SK-N-SH (cell line): Measurements from ENCODE around the gene ATP6V1F. TPM values are rescaled to one million over a fixed set of nuclear protein-coding genes. Genes with fewer than 3 reads are reported as not detected.
A peak's percentile ranks its signal among the peaks of the same experiment; 100 is the strongest.

Experiments used
- CTCF ChIA-PET: fragments of 300-600, 350-600 bp; formaldehyde crosslinking; extraction: SDS; loops from one replicate; lab custom pipeline; 2021; lab: Yijun Ruan, JAX
- POLR2A ChIA-PET: fragments of 350-600 bp; sonication (Branson Sonifier 250); formaldehyde crosslinking; extraction: SDS; loops from one replicate; lab custom pipeline; 2020; ENCODE audit warnings: antibody characterized with exemption, inconsistent platforms; lab: Yijun Ruan, JAX
- DNase-seq: peaks from one replicate; pipeline ENCODE4 v3.0.0; 2012
- H2AFZ ChIP-seq: fragments of 200-600 bp; sonication (generic); 2 replicates; pipeline ENCODE4 v1.8.1; 2016; ENCODE audit warnings: antibody characterized with exemption, mild to moderate bottlenecking, low read depth
- H3F3A ChIP-seq: fragments of 200-600 bp; sonication (generic); replicated peaks from 2 replicates; pipeline ENCODE3; 2016; ENCODE audit warnings: antibody characterized with exemption, mild to moderate bottlenecking; ENCODE audit not compliant: insufficient read depth
- H3K27ac ChIP-seq, 2 experiments: fragments of 200-500 bp in 1 of 2; fragments of 200-600 bp in 1 of 2; sonication (Bioruptor generic) in 1 of 2; sonication (generic), shearing (Covaris generic) in 1 of 2; 2 replicates each; pipeline versions ENCODE4 v1.5.1 to v1.6.1; 2014 to 2016; ENCODE audit warnings: low read depth in 2 of 2, inconsistent platforms in 1 of 2, low read length in 1 of 2, mild to moderate bottlenecking in 1 of 2, mixed read lengths in 1 of 2
- H3K27me3 ChIP-seq: fragments of 200-600 bp; sonication (generic), shearing (Covaris generic); 2 replicates; pipeline ENCODE4 v1.6.1; 2016; ENCODE audit warnings: mixed run types; ENCODE audit not compliant: insufficient read depth
- H3K36me3 ChIP-seq, 2 experiments: fragments of 200-500 bp in 1 of 2; fragments of 200-600 bp in 1 of 2; sonication (Bioruptor generic) in 1 of 2; sonication (generic) in 1 of 2; replicated peaks in 1 of 2; 2 replicates each; pipeline versions ENCODE3 to v1.5.1; 2014 to 2016; ENCODE audit warnings: low read length in 1 of 2, mild to moderate bottlenecking in 1 of 2; ENCODE audit not compliant: insufficient read depth in 2 of 2, control insufficient read depth in 1 of 2
- H3K4me1 ChIP-seq, 2 experiments: fragments of 200-500 bp in 1 of 2; fragments of 200-600 bp in 1 of 2; sonication (Bioruptor generic) in 1 of 2; sonication (generic), shearing (Covaris generic) in 1 of 2; 2 replicates each; pipeline versions ENCODE4 v1.5.1 to v1.6.1; 2014 to 2016; ENCODE audit warnings: low read depth in 1 of 2, low read length in 1 of 2, mixed run types in 1 of 2; ENCODE audit not compliant: insufficient read depth in 2 of 2, control insufficient read depth in 1 of 2
- H3K4me2 ChIP-seq: fragments of 200-600 bp; sonication (generic), shearing (Covaris generic); 2 replicates; pipeline ENCODE4 v1.6.1; 2017; ENCODE audit warnings: mixed run types
- H3K4me3 ChIP-seq, 2 experiments: fragments of 200-500 bp in 1 of 2; fragments of 200-600 bp in 1 of 2; sonication (Bioruptor generic) in 1 of 2; sonication (generic), shearing (Covaris generic) in 1 of 2; 2 replicates each; pipeline versions ENCODE4 v1.5.1 to v1.8.1; 2014 to 2016; ENCODE audit warnings: low read depth in 2 of 2, inconsistent platforms in 1 of 2, low read length in 1 of 2, mild to moderate bottlenecking in 1 of 2, mixed read lengths in 1 of 2, moderate library complexity in 1 of 2
- H3K79me2 ChIP-seq: fragments of 200-600 bp; sonication (generic); 2 replicates; pipeline ENCODE4 v1.8.1; 2017; ENCODE audit warnings: mild to moderate bottlenecking; ENCODE audit not compliant: insufficient read depth
- H3K9ac ChIP-seq: fragments of 200-600 bp; sonication (generic); 2 replicates; pipeline ENCODE4 v1.6.1; 2017; ENCODE audit warnings: mixed run types
- H3K9me2 ChIP-seq: fragments of 200-600 bp; sonication (generic); 2 replicates; pipeline ENCODE4 v1.6.1; 2017; ENCODE audit warnings: mixed run types
- H3K9me3 ChIP-seq: fragments of 200-600 bp; sonication (generic); 2 replicates; pipeline ENCODE4 v1.6.1; 2017; ENCODE audit warnings: mixed run types, mild to moderate bottlenecking, moderate library complexity
- H4K20me1 ChIP-seq: fragments of 200-600 bp; sonication (generic); 2 replicates; pipeline ENCODE4 v1.6.1; 2017; ENCODE audit warnings: mild to moderate bottlenecking, mixed run types; ENCODE audit not compliant: insufficient read depth
- CHD2 ChIP-seq: fragments of 150-350 bp; IDR thresholded peaks from 2 replicates; pipeline ENCODE4 v1.6.1; 2018; ENCODE audit warnings: low read length; ENCODE audit not compliant: partially characterized antibody
- ELF1 ChIP-seq: IDR thresholded peaks from 2 replicates; pipeline ENCODE4 v1.4.0; 2012
- EP300 ChIP-seq, 2 experiments: IDR thresholded peaks; 2 replicates each; pipeline versions ENCODE4 v1.4.0 to v1.6.1; 2012; ENCODE audit warnings: borderline replicate concordance in 1 of 2, low read depth in 1 of 2, low read length in 1 of 2
- EZH2phosphoT487 ChIP-seq: fragments of 200-600 bp; sonication (generic); IDR thresholded peaks from 2 replicates; pipeline ENCODE4 v1.6.1; 2017; ENCODE audit warnings: low read depth, mixed run types, mild to moderate bottlenecking, antibody characterized with exemption, moderate library complexity, borderline replicate concordance
- FOSL2 ChIP-seq: IDR thresholded peaks from 2 replicates; pipeline ENCODE4 v1.4.0; 2012; ENCODE audit warnings: low read depth, mild to moderate bottlenecking, moderate library complexity, borderline replicate concordance
- FOXJ3 ChIP-seq: sonication (generic); formaldehyde crosslinking; IDR thresholded peaks from 2 replicates; pipeline ENCODE4 v1.5.1; 2020; ENCODE audit warnings: mild to moderate bottlenecking, missing genetic modification reagents
- FOXM1 ChIP-seq: IDR thresholded peaks from 2 replicates; pipeline ENCODE4 v1.4.0; 2012; ENCODE audit warnings: low read depth, mild to moderate bottlenecking
- JUND ChIP-seq: IDR thresholded peaks from 2 replicates; pipeline ENCODE4 v1.4.0; 2012
- MEF2A ChIP-seq: IDR thresholded peaks from 2 replicates; pipeline ENCODE4 v1.4.0; 2012; ENCODE audit warnings: low read depth, borderline replicate concordance
- NFIC ChIP-seq: IDR thresholded peaks from 2 replicates; pipeline ENCODE4 v1.4.0; 2012; ENCODE audit warnings: borderline replicate concordance
- NRF1 ChIP-seq: IDR thresholded peaks from 2 replicates; pipeline ENCODE4 v1.6.1; 2012; ENCODE audit warnings: low read depth, mild to moderate bottlenecking, low read length
- POLR2AphosphoS5 ChIP-seq: IDR thresholded peaks from 2 replicates; pipeline ENCODE4 v1.6.1; 2012; ENCODE audit warnings: low read depth, low read length
- SMC3 ChIP-seq: IDR thresholded peaks from 2 replicates; pipeline ENCODE4 v1.6.1; 2012; ENCODE audit warnings: low read depth, low read length, improper control_type of control experiment
- TAF1 ChIP-seq: IDR thresholded peaks from 2 replicates; pipeline ENCODE4 v1.6.1; 2012; ENCODE audit warnings: low read depth, mild to moderate bottlenecking, low read length, moderate library complexity, borderline replicate concordance
- TEAD4 ChIP-seq: IDR thresholded peaks from 2 replicates; pipeline ENCODE4 v1.4.0; 2012; ENCODE audit warnings: mild to moderate bottlenecking, borderline replicate concordance; ENCODE audit not compliant: insufficient read depth
- YY1 ChIP-seq: IDR thresholded peaks from 2 replicates; pipeline ENCODE4 v1.4.0; 2012; ENCODE audit warnings: low read depth, mild to moderate bottlenecking
- WGBS: methylation state at CpG from one replicate; pipeline ENCODE4 v1.1.6; 2017; ENCODE audit warnings: low lambda C conversion rate; 5-methylcytosine and 5-hydroxymethylcytosine counted together
- polyA plus RNA-seq, 3 experiments: library from polyadenylated mRNA; depleted of rRNA; stranded (reverse); fragments of >200 nt; gene quantifications; 2 replicates each; pipeline ENCODE4 v1.2.3, GENCODE V29; 2012
- TF ChIP-seq, protein P1 (sequence below): IDR thresholded peaks from 2 replicates; pipeline ENCODE4 v1.4.0; 2012; ENCODE audit warnings: low read depth
- TF ChIP-seq, protein P2 (sequence below): fragments of 200-600 bp; sonication (generic); IDR thresholded peaks from 2 replicates; pipeline ENCODE4 v1.6.1; 2017; ENCODE audit warnings: antibody characterized with exemption, mild to moderate bottlenecking, moderate library complexity
- TF ChIP-seq, protein P3 (sequence below): fragments of 150-350 bp; IDR thresholded peaks from 2 replicates; pipeline ENCODE4 v1.6.1; 2016; ENCODE audit warnings: mild to moderate bottlenecking, low read depth, low read length
- TF ChIP-seq, protein P4 (sequence below): IDR thresholded peaks from 2 replicates; pipeline ENCODE4 v1.4.0; 2012; ENCODE audit warnings: low read depth, borderline replicate concordance
- TF ChIP-seq, protein P5 (sequence below): IDR thresholded peaks from 2 replicates; pipeline ENCODE4; 2012
- TF ChIP-seq, protein P6 (sequence below): IDR thresholded peaks from 2 replicates; pipeline ENCODE4 v1.6.1; 2012; ENCODE audit warnings: mild to moderate bottlenecking, low read depth, low read length, moderate library complexity

ATP6V1F gene, protein sequence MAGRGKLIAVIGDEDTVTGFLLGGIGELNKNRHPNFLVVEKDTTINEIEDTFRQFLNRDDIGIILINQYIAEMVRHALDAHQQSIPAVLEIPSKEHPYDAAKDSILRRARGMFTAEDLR
- polyA plus RNA-seq (2012; rRNA removed), result 437 and 495 TPM in 2 replicates
- polyA plus RNA-seq (2012; cell fraction: cytosol; rRNA removed), result 349 and 422 TPM in 2 replicates
- 110 and 142 TPM in 2 replicates for polyA plus RNA-seq (2012; cell fraction: nucleus; rRNA removed)

DNA sequence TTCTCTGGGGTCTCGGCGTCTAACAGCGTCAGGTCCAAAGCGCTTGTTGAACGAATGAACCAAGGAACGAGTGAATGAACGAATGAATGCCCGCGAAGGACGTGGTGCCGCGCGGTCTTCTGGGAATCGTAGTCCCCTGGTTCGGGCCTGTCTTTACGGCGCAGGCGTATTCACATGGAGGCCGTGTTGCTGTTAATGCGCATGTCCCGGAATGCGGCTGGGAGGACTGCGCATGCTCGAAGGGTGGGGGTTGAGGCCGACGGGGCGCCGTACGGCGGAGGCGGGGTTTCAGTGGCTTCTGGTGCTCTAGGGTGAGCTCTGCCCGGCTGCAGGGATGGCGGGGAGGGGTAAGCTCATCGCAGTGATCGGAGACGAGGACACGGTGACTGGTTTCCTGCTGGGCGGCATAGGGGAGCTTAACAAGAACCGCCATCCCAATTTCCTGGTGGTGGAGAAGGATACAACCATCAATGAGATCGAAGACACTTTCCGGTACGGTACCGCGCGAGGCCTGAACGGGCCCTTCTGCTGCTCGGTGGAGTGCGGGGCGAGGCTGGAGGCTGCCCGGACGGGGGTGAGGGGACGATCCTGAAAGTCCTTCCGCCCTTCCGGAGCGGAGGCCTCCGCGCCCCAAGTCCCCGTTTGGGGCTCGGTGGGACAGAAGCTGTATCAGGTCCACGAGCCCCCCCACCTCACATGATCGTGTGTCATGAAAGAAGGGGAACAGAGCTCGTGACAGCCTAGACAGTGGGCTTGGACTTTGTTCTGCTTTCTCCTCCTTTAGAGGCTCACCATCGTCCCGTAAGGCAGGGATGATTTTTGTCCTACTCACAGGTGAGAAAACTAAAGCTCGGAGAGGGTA is at the start of gene ATP6V1F:
ATP6V1F (plus strand) TSS at position 286 of the 862 bp plus-strand sequence; CDS start at position 335, 49 bp downstream.
- Histone ChIP-seq H4K20me1 (peaks cover 12% of the 10 kb centered on the region), H3K4me1 (peaks cover 0 to 18% of the 10 kb centered on the region in 2 experiments; a peak in 1 of 4 replicates), H3K9me3 (no peaks in the 10 kb centered on the region), H3K27ac (peak within 1 kb of the TSS; percentile 60 to 72), H3K9ac (peak within 1 kb of the TSS; percentile 81), H3K4me3 (peak within 1 kb of the TSS; percentile 89 to 95), H2AFZ (peak within 1 kb of the TSS; percentile 88), H3K79me2 (peaks cover 21% of the 10 kb centered on the region), H3K9me2 (no peaks in the 10 kb centered on the region), H3F3A (peaks cover 47% of the 10 kb centered on the region), H3K27me3 (no peaks in the 10 kb centered on the region), H3K4me2 (peak within 1 kb of the TSS; percentile 88), H3K36me3 (peaks cover 13 to 19% of the 10 kb centered on the region in 2 experiments)
- WGBS, result 3% methylated on average over 38 of the region's 65 CpGs
- POLR2A ChIA-PET, result interaction anchor here (0.9 to 1.1 kb wide), 4 partner anchors 11 to 71 kb away, joined by 3 to 4 read pairs (median 4); no protein-coding TSS in a partner anchor
- CTCF ChIA-PET, result interaction anchor here (0.7 to 4.3 kb wide), 30 partner anchors 11 to 516 kb away, joined by 3 to 42 read pairs (median 4); partner anchors contain the start of gene CCDC136
- peak; percentile 100 for DNase-seq
- peak; percentile 93; the same call in 1 of the 2 replicates for TF ChIP-seq POLR2AphosphoS5
- no peak for TF ChIP-seq EP300 (IDR thresholded peaks at IDR 0.05; ENCODE audit: borderline replicate concordance in 1 of 2, low read depth in 1 of 2, low read length in 1 of 2)
- TF ChIP-seq, protein P1, sequence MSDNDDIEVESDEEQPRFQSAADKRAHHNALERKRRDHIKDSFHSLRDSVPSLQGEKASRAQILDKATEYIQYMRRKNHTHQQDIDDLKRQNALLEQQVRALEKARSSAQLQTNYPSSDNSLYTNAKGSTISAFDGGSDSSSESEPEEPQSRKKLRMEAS, result peak; percentile 41; the same call in 1 of the 2 replicates
- TF ChIP-seq FOXM1, result no peak
- TF ChIP-seq, protein P2, sequence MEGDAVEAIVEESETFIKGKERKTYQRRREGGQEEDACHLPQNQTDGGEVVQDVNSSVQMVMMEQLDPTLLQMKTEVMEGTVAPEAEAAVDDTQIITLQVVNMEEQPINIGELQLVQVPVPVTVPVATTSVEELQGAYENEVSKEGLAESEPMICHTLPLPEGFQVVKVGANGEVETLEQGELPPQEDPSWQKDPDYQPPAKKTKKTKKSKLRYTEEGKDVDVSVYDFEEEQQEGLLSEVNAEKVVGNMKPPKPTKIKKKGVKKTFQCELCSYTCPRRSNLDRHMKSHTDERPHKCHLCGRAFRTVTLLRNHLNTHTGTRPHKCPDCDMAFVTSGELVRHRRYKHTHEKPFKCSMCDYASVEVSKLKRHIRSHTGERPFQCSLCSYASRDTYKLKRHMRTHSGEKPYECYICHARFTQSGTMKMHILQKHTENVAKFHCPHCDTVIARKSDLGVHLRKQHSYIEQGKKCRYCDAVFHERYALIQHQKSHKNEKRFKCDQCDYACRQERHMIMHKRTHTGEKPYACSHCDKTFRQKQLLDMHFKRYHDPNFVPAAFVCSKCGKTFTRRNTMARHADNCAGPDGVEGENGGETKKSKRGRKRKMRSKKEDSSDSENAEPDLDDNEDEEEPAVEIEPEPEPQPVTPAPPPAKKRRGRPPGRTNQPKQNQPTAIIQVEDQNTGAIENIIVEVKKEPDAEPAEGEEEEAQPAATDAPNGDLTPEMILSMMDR, result no peak
- TF ChIP-seq JUND, result no peak
- TF ChIP-seq, protein P3, sequence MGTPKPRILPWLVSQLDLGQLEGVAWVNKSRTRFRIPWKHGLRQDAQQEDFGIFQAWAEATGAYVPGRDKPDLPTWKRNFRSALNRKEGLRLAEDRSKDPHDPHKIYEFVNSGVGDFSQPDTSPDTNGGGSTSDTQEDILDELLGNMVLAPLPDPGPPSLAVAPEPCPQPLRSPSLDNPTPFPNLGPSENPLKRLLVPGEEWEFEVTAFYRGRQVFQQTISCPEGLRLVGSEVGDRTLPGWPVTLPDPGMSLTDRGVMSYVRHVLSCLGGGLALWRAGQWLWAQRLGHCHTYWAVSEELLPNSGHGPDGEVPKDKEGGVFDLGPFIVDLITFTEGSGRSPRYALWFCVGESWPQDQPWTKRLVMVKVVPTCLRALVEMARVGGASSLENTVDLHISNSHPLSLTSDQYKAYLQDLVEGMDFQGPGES, result no peak
- no peak for TF ChIP-seq SMC3
- no peak for TF ChIP-seq TEAD4
- no peak for TF ChIP-seq MEF2A
- TF ChIP-seq NFIC, result no peak
- TF ChIP-seq FOSL2, result no peak
- TF ChIP-seq, protein P4, sequence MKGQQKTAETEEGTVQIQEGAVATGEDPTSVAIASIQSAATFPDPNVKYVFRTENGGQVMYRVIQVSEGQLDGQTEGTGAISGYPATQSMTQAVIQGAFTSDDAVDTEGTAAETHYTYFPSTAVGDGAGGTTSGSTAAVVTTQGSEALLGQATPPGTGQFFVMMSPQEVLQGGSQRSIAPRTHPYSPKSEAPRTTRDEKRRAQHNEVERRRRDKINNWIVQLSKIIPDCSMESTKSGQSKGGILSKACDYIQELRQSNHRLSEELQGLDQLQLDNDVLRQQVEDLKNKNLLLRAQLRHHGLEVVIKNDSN, result no peak
- TF ChIP-seq, protein P5, sequence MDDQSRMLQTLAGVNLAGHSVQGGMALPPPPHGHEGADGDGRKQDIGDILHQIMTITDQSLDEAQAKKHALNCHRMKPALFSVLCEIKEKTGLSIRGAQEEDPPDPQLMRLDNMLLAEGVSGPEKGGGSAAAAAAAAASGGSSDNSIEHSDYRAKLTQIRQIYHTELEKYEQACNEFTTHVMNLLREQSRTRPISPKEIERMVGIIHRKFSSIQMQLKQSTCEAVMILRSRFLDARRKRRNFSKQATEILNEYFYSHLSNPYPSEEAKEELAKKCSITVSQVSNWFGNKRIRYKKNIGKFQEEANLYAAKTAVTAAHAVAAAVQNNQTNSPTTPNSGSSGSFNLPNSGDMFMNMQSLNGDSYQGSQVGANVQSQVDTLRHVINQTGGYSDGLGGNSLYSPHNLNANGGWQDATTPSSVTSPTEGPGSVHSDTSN, result no peak; the same call in 1 of the 2 replicates
- TF ChIP-seq, protein P6, sequence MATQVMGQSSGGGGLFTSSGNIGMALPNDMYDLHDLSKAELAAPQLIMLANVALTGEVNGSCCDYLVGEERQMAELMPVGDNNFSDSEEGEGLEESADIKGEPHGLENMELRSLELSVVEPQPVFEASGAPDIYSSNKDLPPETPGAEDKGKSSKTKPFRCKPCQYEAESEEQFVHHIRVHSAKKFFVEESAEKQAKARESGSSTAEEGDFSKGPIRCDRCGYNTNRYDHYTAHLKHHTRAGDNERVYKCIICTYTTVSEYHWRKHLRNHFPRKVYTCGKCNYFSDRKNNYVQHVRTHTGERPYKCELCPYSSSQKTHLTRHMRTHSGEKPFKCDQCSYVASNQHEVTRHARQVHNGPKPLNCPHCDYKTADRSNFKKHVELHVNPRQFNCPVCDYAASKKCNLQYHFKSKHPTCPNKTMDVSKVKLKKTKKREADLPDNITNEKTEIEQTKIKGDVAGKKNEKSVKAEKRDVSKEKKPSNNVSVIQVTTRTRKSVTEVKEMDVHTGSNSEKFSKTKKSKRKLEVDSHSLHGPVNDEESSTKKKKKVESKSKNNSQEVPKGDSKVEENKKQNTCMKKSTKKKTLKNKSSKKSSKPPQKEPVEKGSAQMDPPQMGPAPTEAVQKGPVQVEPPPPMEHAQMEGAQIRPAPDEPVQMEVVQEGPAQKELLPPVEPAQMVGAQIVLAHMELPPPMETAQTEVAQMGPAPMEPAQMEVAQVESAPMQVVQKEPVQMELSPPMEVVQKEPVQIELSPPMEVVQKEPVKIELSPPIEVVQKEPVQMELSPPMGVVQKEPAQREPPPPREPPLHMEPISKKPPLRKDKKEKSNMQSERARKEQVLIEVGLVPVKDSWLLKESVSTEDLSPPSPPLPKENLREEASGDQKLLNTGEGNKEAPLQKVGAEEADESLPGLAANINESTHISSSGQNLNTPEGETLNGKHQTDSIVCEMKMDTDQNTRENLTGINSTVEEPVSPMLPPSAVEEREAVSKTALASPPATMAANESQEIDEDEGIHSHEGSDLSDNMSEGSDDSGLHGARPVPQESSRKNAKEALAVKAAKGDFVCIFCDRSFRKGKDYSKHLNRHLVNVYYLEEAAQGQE, result no peak
- TF ChIP-seq TAF1, result peak; percentile 60
- TF ChIP-seq ELF1, result no peak
- TF ChIP-seq EZH2phosphoT487, result no peak
- peak; percentile 73 for TF ChIP-seq CHD2
- no peak for TF ChIP-seq FOXJ3 (CRISPR knock-in tag)
- peak; percentile 97 for TF ChIP-seq NRF1
- TF ChIP-seq YY1, result peak; percentile 71; the same call in 1 of the 2 replicates
